ENCODE results near the gene BLVRA.

GRCh38 chr7:43756368-43757072, 2.0 kb upstream of the BLVRA start:
- TF ChIP-seq CTCF (conservative IDR thresholded peaks at IDR 0.05; ENCODE audit: low read depth, low read length) = no peak
- no peak for TF ChIP-seq EZH2phosphoT487 (IDR thresholded peaks at IDR 0.05; ENCODE audit: borderline replicate concordance, low read length)
- no peak for TF ChIP-seq EZH2 (IDR thresholded peaks at IDR 0.05; ENCODE audit: low read length, unreplicated experiment)
